NCI-H2196 treated with DMSO at 0.1 percent for 48 hours (cell line): ENCODE measurements around the gene STRN.
A peak's percentile ranks its signal among the peaks of the same experiment; 100 is the strongest.
"Not testable (repeated sequence)": the region's sequence is repeated elsewhere in the genome, so short reads cannot be mapped to it uniquely, and the experiment has no call there.

Source experiments
- DNase-seq: peaks from one replicate; lab custom pipeline; 2025; ENCODE audit not compliant: unreplicated experiment; lab: John Stamatoyannopoulos, UW

The STRN gene

DNA sequence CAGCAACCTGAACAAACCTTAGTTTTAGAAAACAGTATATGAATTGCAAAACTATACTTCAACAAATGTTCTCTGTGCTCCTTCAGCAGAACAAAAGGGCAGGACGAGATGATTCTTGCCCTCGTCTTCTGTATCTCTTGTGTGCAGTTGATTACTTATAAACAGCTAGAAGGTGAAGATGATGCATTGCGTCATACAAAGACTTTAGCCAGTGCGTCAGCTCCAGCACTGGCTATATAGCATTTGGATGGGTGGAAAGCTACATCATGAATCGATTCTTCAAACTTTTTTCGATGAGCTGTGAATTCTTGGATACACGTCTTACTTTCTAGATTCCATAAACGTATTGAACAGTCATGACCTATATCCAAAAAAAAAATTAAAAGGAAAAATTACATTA lies 117.1 kb downstream of the STRN start:
- DNase-seq: no peak

GRCh38 chr2:36843838-36844237 lies 122.5 kb downstream of the STRN start:
- no peak for DNase-seq

- no peak for DNase-seq
These were observed 126.2 kb downstream of the STRN start for GRCh38 chr2:36839976-36840617.

DNA sequence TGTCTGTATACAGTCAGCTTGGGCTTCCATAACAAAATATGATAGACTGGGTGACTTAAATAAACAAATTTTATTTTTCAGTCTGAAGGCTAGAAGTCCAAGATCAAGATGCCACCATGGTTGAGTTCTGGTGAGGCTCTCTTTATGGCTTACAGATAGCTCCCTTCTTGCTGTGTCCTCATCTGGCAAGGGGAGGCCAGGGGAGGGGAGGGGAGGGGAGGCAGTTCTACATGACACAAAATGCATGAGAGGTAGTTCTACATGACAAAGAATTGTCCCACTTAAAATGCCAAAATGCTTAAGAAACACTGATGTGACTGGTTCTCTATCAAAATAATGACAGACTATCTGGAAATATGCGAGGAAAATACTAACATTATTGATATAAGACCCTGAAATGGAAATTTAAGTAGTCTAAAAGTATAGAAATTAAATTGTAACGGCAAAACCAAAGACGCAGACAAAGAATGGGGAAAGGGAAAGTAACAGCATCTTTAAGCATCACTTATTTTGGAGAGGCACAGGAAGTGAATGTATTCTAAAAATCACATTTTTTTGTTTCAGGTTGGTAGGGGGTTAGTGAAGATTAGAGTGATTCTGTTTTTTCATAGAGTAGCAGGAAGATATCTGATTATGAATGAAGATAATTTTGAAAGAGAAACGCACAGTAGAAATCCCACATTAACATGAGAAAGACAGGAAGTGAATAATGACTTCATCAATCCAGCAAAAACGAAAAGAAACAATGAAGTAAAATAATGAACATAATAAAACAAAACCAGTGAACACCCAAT lies 131.4 kb downstream of the STRN start:
- no peak for DNase-seq

DNA sequence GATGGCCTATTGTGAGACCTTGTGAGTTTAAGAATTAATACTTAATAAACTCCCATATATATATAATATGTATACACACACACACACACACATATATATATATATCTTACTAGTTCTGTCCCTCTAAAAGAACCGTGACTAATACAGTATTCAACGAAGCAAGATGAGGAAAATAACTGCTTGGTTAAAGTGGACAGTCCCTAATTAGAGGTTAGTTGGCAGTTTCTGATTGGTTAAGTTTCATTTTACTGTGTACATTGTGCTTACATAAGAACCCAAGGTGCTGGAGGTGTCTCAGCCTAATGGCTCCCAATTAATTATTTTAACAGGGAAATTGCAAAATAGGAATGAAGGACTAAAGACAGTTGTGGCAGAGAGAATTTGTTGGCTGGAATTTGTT lies 132.1 kb downstream of the STRN start:
- DNase-seq: no peak

DNA sequence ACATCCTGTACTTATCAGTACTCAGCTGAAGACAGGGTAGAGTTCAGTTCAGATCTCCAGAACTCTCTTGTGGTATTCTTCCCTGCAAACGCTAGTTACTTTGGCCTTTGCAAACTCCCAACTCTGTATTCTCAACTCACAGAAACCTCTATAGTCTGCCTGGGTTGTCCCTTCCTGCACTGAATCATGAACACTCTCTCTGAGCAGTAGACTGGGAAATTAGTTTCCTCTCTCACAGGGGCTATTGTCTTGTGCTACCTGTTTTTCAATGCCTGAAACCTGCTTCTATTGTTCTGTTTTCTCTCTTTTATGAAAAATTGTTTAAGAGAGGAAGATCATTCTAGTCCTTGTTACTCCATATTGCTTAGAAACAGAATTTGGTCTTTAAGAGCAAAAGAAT lies 135.2 kb downstream of the STRN start:
- no peak for DNase-seq

DNA sequence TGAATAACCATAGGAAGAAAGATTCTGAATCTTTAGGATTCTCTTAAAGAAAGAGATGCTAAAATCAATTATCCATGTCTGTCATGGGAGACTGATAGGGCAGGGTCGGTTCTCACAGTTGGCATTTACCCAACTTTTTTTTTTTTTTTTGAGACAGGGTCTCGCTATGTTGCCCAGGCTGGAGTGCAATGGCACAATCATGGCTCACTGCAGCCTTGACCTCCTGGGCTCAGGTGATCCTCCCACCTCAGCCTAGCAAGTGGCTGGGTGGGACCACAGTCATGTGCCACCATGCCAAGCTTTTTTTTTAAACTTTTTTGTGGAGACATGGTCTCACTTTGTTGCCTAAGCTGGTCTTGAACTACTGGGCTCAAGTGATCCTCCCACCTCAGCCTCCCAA lies 141.7 kb downstream of the STRN start:
- not testable (repeated sequence) for DNase-seq

- no peak for DNase-seq
These were observed 142.1 kb downstream of the STRN start for GRCh38 chr2:36824273-36824672.

- DNase-seq: no peak
These were observed 142.5 kb downstream of the STRN start for GRCh38 chr2:36823862-36824261.

DNA sequence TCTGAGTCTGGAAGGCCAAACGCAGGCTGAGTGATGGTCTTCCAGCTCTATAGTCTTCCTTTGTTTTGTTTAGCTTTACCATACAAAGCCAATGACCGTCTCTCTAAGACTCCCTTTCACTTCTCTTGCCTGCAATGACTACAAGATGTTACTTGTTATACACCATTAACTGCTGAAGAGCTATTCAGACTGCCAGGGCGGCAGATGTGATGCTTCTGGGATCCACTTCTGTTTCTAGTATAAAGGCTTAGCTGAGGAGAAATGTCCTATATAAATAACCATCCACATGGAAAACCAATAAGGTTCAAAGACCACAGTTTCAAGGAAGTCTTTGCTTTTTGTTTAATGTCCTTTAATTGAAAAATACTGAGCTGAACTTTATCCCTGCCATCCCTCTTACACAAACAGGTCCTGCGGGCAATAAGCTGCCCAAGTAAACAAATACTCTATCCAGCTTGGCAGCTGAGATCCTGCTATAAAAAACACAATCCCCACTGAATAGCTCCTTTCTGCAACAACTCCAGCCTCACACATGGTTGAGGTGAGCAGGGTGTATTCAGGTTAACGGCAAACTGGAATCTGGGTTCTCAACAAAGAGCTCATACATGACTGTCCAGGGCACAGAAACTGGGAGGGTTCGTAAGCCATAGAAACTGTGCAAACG lies 145.3 kb downstream of the STRN start:
- peak; percentile 86 for DNase-seq

- no peak for DNase-seq
These were observed 147.1 kb downstream of the STRN start for GRCh38 chr2:36819095-36819711.

GRCh38 chr2:36818542-36818941 lies 147.8 kb downstream of the STRN start:
- no peak for DNase-seq

- DNase-seq: peak; percentile 2
These were observed 154.1 kb downstream of the STRN start for GRCh38 chr2:36812196-36812595.

GRCh38 chr2:36811071-36811470 lies 155.3 kb downstream of the STRN start:
- no peak for DNase-seq

GRCh38 chr2:36809069-36809445 lies 157.3 kb downstream of the STRN start:
- no peak for DNase-seq

GRCh38 chr2:36808386-36809068 lies 157.8 kb downstream of the STRN start:
- no peak for DNase-seq

DNA sequence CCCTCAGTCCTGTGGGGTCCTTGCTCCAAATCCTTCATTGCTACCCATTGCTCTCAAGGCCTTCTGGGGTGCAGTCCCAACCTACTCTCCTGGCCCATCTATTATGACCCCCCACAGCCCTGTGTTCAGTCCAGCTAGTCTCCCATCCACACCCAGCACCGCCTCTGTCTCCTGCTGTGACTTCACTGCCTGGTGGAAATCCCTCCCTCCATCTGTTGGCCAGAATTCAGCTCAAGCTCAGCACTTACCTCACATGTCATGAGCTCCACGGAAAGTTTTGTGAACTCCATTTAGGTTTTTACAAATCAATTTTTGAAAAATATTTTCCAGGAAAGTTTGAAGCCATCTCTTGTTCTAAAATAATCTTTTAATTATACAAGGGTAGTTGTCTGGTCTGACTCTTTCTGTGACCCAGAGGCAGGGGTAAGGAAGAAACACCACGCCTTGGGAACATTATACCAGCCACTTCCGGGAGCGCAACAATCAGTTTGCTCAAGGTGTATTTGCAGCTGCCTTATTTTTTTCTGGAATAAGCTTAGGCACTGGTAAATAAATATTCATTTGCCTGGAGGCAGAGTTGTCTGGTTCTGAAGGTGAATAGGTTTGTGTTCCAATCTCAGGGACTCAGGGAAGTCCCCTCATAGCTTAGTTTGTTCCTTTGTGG lies 159.0 kb downstream of the STRN start:
- no peak for DNase-seq

- no peak for DNase-seq
These were observed 160.6 kb downstream of the STRN start for GRCh38 chr2:36805635-36806224.

- no peak for DNase-seq
These were observed 163.4 kb downstream of the STRN start for GRCh38 chr2:36802952-36803351.

DNA sequence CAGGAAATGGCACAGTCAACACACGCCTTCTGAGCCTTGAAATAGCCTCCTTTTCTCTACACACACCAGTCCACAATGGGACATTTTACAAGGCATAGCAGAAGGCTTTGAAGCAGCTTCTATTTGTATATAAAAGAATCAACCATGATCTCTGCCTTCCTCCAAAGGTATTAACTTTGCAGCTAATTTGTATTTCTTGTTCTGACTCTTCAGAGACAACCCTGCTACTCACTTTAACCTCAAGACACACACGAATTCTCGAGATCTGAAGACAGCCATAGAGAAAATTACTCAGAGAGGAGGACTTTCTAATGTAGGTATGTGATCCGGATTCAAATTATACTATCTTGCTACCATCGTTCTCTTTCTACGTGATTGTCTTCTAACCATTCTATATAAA lies 165.2 kb downstream of the STRN start:
- DNase-seq: no peak
